HepG2 (cell line): ENCODE results near the gene RSPH1. TPM values are rescaled to one million over a fixed set of nuclear protein-coding genes. Genes with fewer than 3 reads are reported as not detected.

Experiments used
- CREM ChIP-seq, 2 experiments: sonication (generic) in 1 of 2; formaldehyde crosslinking in 1 of 2; IDR thresholded peaks; 2 replicates each; pipeline versions ENCODE4 v1.4.0 to v1.6.1; 2016 to 2020; ENCODE audit warnings: antibody characterized with exemption in 1 of 2, mild to moderate bottlenecking in 1 of 2, missing genetic modification reagents in 1 of 2
- ETV5 ChIP-seq: IDR thresholded peaks from 2 replicates; pipeline ENCODE4 v1.6.1; 2018; ENCODE audit warnings: missing biosample characterization, missing genetic modification reagents, inconsistent platforms, borderline replicate concordance
- KAT8 ChIP-seq: IDR thresholded peaks from 2 replicates; pipeline ENCODE4 v1.6.1; 2016; ENCODE audit warnings: missing genetic modification reagents, missing compliant biosample characterization
- KLF12 ChIP-seq: sonication (generic); formaldehyde crosslinking; IDR thresholded peaks from 2 replicates; pipeline ENCODE4 v1.4.0; 2020; ENCODE audit warnings: missing genetic modification reagents, borderline replicate concordance
- MBNL3 ChIP-seq: fragments of 250-450 bp; sonication (Bioruptor Pico); conservative IDR thresholded peaks from 2 replicates; pipeline ENCODE4 v1.8.0; 2022; ENCODE audit warnings: mild to moderate bottlenecking, inconsistent platforms
- RFXAP ChIP-seq: sonication (generic); formaldehyde crosslinking; IDR thresholded peaks from 2 replicates; pipeline ENCODE4 v1.4.0; 2020; ENCODE audit warnings: missing genetic modification reagents, borderline replicate concordance
- TBX2 ChIP-seq: sonication (generic); formaldehyde crosslinking; IDR thresholded peaks from 2 replicates; pipeline ENCODE4 v1.5.0; 2020; ENCODE audit warnings: missing genetic modification reagents, mild to moderate bottlenecking, borderline replicate concordance
- TBX3 ChIP-seq: fragments of 450-650 bp; IDR thresholded peaks from 2 replicates; pipeline ENCODE4 v1.6.1; 2017; ENCODE audit warnings: antibody characterized with exemption, mild to moderate bottlenecking, inconsistent platforms, borderline replicate concordance
- ZNF350 ChIP-seq: sonication (generic); formaldehyde crosslinking; IDR thresholded peaks from 2 replicates; pipeline ENCODE4 v1.4.0; 2020; ENCODE audit warnings: mild to moderate bottlenecking, low read depth, missing genetic modification reagents, borderline replicate concordance
- ZNF674 ChIP-seq: sonication (generic); formaldehyde crosslinking; IDR thresholded peaks from 2 replicates; pipeline ENCODE4 v1.5.0; 2020; ENCODE audit warnings: low read depth, mild to moderate bottlenecking, missing genetic modification reagents
- ZNF891 ChIP-seq: sonication (generic); formaldehyde crosslinking; IDR thresholded peaks from 2 replicates; pipeline ENCODE4 v1.5.0; 2020; ENCODE audit warnings: mild to moderate bottlenecking, missing genetic modification reagents
- polyA plus RNA-seq, 8 experiments: library from polyadenylated mRNA; depleted of rRNA in 3 of 8; stranded (reverse) in 7 of 8; unstranded in 1 of 8; fragments of >200 nt; fragmentation: Illumina TruSeq in 4 of 8; extraction: Trizol in 4 of 8; gene quantifications; 2 replicates each; pipeline versions ENCODE4 v1.2.1 to v1.2.3, GENCODE V29; 2011 to 2016; ENCODE audit warnings: low read depth in 4 of 8, missing spikeins in 1 of 8, mixed read lengths in 1 of 8; ENCODE audit not compliant: insufficient read depth in 1 of 8
- total RNA-seq, 5 experiments: library from RNA; depleted of rRNA; stranded (reverse); fragments of >200 nt; fragmentation: Illumina TruSeq; extraction: Trizol; gene quantifications; 2 replicates each; pipeline ENCODE4 v1.2.3, GENCODE V29; 2016; ENCODE audit warnings: low read depth in 1 of 5
- TF ChIP-seq, protein P1 (sequence below): sonication (generic); formaldehyde crosslinking; IDR thresholded peaks from 2 replicates; pipeline ENCODE4 v1.4.0; 2020; ENCODE audit warnings: missing genetic modification reagents
- TF ChIP-seq, protein P2 (sequence below): sonication (generic); formaldehyde crosslinking; IDR thresholded peaks from 2 replicates; pipeline ENCODE4 v1.4.0; 2020; ENCODE audit warnings: missing genetic modification reagents
- TF ChIP-seq, protein P3 (sequence below): sonication (generic); formaldehyde crosslinking; IDR thresholded peaks from 2 replicates; pipeline ENCODE4 v1.4.0; 2020; ENCODE audit warnings: mild to moderate bottlenecking, missing genetic modification reagents
- TF ChIP-seq, protein P4 (sequence below): sonication (generic); formaldehyde crosslinking; IDR thresholded peaks from 2 replicates; pipeline ENCODE4 v1.4.0; 2020; ENCODE audit warnings: missing genetic modification reagents, borderline replicate concordance
- TF ChIP-seq, protein P5 (sequence below): sonication (generic); formaldehyde crosslinking; IDR thresholded peaks from 2 replicates; pipeline ENCODE4 v1.4.0; 2020; ENCODE audit warnings: missing genetic modification reagents

RSPH1 gene
- total and polyA plus RNA-seq, 2 of the 13 experiments (the other 11 are each of a cell fraction or from before 2014, with no cell fraction given) = not detected

DNA sequence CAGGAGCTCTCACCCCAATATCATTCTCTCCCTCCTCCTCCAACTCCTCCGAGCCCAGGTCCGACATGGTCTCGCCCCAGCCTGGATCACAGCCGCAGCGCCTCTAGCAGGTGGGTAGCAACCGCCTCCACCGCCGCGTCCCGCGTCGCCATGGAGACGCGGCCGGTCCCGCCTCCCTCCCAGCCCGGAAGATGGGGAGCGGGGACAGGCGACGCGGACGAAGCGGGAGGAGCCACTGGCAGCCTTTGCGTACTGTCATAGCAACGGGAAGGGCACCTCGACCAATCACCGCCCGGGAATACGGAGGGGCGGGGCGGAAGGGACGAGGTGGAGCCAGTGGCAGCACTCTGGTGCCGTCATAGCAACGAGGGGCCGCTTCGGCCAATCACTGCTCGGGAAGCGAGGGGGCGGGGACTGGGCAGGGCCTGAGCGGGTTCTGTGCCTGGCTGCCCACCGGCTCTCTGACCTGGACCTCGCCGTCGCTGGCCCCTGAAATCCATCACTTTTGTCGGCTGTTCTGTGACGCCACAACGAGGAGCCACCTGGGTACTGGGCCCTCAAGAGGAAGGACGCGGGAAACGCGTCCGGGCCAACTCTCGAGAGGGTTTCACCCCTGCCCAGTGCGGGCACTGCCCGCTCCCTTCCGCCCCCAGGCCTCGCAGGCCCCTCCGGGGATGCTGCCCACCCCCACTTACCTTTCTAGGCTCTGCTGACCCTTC lies at the start of gene RSPH1 (continued):
- TF ChIP-seq, protein P1, sequence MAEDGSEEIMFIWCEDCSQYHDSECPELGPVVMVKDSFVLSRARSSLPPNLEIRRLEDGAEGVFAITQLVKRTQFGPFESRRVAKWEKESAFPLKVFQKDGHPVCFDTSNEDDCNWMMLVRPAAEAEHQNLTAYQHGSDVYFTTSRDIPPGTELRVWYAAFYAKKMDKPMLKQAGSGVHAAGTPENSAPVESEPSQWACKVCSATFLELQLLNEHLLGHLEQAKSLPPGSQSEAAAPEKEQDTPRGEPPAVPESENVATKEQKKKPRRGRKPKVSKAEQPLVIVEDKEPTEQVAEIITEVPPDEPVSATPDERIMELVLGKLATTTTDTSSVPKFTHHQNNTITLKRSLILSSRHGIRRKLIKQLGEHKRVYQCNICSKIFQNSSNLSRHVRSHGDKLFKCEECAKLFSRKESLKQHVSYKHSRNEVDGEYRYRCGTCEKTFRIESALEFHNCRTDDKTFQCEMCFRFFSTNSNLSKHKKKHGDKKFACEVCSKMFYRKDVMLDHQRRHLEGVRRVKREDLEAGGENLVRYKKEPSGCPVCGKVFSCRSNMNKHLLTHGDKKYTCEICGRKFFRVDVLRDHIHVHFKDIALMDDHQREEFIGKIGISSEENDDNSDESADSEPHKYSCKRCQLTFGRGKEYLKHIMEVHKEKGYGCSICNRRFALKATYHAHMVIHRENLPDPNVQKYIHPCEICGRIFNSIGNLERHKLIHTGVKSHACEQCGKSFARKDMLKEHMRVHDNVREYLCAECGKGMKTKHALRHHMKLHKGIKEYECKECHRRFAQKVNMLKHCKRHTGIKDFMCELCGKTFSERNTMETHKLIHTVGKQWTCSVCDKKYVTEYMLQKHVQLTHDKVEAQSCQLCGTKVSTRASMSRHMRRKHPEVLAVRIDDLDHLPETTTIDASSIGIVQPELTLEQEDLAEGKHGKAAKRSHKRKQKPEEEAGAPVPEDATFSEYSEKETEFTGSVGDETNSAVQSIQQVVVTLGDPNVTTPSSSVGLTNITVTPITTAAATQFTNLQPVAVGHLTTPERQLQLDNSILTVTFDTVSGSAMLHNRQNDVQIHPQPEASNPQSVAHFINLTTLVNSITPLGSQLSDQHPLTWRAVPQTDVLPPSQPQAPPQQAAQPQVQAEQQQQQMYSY = peak; percentile 75; the same call in 1 of the 2 replicates
- TF ChIP-seq ZNF674 (CRISPR knock-in tag) (no peak), ZNF891 (peak; percentile 67; the same call in 1 of the 2 replicates), ETV5 (peak; percentile 43; the same call in 1 of the 2 replicates), KAT8 (CRISPR knock-in tag) (0 out of 2 replicates have a peak, but pooled peaks have one; percentile 14), TBX2 (peak; percentile 56; the same call in 1 of the 2 replicates), TBX3 (no peak), CREM (IDR thresholded peaks at IDR 0.05) (peak; percentile 69), CREM (CRISPR knock-in tag; IDR thresholded peaks at IDR 0.05) (no peak), KLF12 (CRISPR knock-in tag) (no peak), MBNL3 (no peak), ZNF350 (CRISPR knock-in tag) (peak; percentile 59; the same call in 1 of the 2 replicates), RFXAP (CRISPR knock-in tag) (peak; percentile 95)
- TF ChIP-seq, protein P2, sequence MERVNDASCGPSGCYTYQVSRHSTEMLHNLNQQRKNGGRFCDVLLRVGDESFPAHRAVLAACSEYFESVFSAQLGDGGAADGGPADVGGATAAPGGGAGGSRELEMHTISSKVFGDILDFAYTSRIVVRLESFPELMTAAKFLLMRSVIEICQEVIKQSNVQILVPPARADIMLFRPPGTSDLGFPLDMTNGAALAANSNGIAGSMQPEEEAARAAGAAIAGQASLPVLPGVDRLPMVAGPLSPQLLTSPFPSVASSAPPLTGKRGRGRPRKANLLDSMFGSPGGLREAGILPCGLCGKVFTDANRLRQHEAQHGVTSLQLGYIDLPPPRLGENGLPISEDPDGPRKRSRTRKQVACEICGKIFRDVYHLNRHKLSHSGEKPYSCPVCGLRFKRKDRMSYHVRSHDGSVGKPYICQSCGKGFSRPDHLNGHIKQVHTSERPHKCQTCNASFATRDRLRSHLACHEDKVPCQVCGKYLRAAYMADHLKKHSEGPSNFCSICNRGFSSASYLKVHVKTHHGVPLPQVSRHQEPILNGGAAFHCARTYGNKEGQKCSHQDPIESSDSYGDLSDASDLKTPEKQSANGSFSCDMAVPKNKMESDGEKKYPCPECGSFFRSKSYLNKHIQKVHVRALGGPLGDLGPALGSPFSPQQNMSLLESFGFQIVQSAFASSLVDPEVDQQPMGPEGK (CRISPR knock-in tag) = peak; percentile 37; the same call in 1 of the 2 replicates
- TF ChIP-seq, protein P3, sequence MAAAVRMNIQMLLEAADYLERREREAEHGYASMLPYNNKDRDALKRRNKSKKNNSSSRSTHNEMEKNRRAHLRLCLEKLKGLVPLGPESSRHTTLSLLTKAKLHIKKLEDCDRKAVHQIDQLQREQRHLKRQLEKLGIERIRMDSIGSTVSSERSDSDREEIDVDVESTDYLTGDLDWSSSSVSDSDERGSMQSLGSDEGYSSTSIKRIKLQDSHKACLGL (CRISPR knock-in tag) = 0 out of 2 replicates have a peak, but pooled peaks have one; percentile 48
- TF ChIP-seq, protein P4, sequence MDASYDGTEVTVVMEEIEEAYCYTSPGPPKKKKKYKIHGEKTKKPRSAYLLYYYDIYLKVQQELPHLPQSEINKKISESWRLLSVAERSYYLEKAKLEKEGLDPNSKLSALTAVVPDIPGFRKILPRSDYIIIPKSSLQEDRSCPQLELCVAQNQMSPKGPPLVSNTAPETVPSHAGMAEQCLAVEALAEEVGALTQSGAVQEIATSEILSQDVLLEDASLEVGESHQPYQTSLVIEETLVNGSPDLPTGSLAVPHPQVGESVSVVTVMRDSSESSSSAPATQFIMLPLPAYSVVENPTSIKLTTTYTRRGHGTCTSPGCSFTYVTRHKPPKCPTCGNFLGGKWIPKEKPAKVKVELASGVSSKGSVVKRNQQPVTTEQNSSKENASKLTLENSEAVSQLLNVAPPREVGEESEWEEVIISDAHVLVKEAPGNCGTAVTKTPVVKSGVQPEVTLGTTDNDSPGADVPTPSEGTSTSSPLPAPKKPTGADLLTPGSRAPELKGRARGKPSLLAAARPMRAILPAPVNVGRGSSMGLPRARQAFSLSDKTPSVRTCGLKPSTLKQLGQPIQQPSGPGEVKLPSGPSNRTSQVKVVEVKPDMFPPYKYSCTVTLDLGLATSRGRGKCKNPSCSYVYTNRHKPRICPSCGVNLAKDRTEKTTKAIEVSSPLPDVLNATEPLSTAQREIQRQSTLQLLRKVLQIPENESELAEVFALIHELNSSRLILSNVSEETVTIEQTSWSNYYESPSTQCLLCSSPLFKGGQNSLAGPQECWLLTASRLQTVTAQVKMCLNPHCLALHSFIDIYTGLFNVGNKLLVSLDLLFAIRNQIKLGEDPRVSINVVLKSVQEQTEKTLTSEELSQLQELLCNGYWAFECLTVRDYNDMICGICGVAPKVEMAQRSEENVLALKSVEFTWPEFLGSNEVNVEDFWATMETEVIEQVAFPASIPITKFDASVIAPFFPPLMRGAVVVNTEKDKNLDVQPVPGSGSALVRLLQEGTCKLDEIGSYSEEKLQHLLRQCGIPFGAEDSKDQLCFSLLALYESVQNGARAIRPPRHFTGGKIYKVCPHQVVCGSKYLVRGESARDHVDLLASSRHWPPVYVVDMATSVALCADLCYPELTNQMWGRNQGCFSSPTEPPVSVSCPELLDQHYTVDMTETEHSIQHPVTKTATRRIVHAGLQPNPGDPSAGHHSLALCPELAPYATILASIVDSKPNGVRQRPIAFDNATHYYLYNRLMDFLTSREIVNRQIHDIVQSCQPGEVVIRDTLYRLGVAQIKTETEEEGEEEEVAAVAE = peak; percentile 93
- TF ChIP-seq, protein P5, sequence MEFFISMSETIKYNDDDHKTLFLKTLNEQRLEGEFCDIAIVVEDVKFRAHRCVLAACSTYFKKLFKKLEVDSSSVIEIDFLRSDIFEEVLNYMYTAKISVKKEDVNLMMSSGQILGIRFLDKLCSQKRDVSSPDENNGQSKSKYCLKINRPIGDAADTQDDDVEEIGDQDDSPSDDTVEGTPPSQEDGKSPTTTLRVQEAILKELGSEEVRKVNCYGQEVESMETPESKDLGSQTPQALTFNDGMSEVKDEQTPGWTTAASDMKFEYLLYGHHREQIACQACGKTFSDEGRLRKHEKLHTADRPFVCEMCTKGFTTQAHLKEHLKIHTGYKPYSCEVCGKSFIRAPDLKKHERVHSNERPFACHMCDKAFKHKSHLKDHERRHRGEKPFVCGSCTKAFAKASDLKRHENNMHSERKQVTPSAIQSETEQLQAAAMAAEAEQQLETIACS (CRISPR knock-in tag) = no peak
